PFSK-1 (cell line): Measurements from ENCODE around the gene ERGIC3.

Source experiments
- POLR2AphosphoS5 ChIP-seq: IDR thresholded peaks from 2 replicates; pipeline ENCODE4 v1.6.1; 2012; ENCODE audit warnings: low read depth, mild to moderate bottlenecking, control low read depth, low read length, moderate library complexity
- SIN3A ChIP-seq: IDR thresholded peaks from 2 replicates; pipeline ENCODE4 v1.6.1; 2012; ENCODE audit warnings: mild to moderate bottlenecking, low read length, moderate library complexity, borderline replicate concordance; ENCODE audit not compliant: insufficient read depth
- TAF1 ChIP-seq: IDR thresholded peaks from 2 replicates; pipeline ENCODE4 v1.6.1; 2012; ENCODE audit warnings: low read length, control low read depth, borderline replicate concordance; ENCODE audit not compliant: insufficient read depth
- TF ChIP-seq, protein P1 (sequence below), 2 experiments: IDR thresholded peaks; 2 replicates each; pipeline versions ENCODE4 v1.6.1 to v1.8.0; 2011 to 2012; ENCODE audit warnings: low read depth in 2 of 2, low read length in 2 of 2, control low read depth in 1 of 2, inconsistent platforms in 1 of 2, mild to moderate bottlenecking in 1 of 2, moderate library complexity in 1 of 2; ENCODE audit not compliant: insufficient read depth in 1 of 2

DNA sequence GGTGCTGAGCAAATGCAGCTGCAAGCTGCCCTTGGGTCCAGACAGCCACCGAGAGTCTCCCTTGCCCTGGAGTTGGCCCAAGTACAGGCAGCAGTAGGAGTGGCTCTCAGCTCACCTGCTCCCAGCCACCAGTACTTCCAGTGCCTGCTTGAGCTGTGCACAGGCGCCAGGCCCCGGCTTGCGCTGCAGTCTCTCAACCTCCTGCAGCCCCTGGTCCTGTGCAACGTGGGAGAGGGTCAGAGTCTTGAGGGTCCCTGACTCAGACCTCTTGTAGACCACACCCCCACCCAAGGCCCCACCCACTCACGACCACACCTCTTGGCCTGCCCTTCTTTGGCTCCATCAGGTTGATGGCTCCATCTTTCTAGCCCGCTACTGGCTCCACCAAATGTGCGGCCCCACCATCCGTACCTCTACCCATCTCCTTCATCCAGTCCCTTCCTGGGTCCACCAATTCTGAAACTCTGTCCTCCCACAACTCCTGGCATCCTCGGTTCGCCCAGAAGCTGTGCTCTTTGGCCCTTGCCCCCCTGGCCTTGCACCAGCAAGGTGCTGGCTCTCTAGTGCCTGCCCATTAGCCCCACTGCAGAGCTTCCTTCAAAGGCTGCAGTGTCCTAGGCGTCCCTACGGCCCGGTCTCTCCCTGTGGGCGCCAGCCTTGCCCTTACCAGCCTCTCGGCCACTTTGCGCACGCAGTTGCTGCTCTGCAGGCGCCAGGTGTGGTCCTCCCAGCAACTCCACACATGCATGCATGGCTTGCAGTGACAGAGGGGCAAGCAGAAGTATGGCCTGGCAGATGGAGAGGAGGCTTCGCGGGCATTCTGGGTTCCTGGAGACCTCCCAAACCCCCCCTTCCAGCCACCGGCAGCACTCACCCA, 57.3 kb downstream of the ERGIC3 start:
- TF ChIP-seq POLR2AphosphoS5 (no peak), TAF1 (no peak), SIN3A (no peak)
- TF ChIP-seq, protein P1, sequence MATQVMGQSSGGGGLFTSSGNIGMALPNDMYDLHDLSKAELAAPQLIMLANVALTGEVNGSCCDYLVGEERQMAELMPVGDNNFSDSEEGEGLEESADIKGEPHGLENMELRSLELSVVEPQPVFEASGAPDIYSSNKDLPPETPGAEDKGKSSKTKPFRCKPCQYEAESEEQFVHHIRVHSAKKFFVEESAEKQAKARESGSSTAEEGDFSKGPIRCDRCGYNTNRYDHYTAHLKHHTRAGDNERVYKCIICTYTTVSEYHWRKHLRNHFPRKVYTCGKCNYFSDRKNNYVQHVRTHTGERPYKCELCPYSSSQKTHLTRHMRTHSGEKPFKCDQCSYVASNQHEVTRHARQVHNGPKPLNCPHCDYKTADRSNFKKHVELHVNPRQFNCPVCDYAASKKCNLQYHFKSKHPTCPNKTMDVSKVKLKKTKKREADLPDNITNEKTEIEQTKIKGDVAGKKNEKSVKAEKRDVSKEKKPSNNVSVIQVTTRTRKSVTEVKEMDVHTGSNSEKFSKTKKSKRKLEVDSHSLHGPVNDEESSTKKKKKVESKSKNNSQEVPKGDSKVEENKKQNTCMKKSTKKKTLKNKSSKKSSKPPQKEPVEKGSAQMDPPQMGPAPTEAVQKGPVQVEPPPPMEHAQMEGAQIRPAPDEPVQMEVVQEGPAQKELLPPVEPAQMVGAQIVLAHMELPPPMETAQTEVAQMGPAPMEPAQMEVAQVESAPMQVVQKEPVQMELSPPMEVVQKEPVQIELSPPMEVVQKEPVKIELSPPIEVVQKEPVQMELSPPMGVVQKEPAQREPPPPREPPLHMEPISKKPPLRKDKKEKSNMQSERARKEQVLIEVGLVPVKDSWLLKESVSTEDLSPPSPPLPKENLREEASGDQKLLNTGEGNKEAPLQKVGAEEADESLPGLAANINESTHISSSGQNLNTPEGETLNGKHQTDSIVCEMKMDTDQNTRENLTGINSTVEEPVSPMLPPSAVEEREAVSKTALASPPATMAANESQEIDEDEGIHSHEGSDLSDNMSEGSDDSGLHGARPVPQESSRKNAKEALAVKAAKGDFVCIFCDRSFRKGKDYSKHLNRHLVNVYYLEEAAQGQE (IDR thresholded peaks at IDR 0.05; ENCODE audit: insufficient read depth in 1 of 2, low read depth in 2 of 2, low read length in 2 of 2), result no peak
